Measurements from ENCODE around the gene DMRTB1.
"Not testable (repeated sequence)": the region's sequence is repeated elsewhere in the genome, so short reads cannot be mapped to it uniquely, and the experiment has no call there.

Gene DMRTB1

GRCh38 chr1:53459321-53460175, at the start of gene DMRTB1:
TSS of gene DMRTB1 (plus strand) at chr1:53459399. CDS start at chr1:53459454, 55 bp downstream.
- peak; percentile 36 for DNase-seq (ENCODE audit: low spot score)

GRCh38 chr1:53409695-53410094, 49.5 kb upstream of the DMRTB1 start:
- DNase-seq (ENCODE audit: low spot score): peak; percentile 44

GRCh38 chr1:53410100-53410541, 49.1 kb upstream of the DMRTB1 start:
- peak; percentile 51 for DNase-seq (ENCODE audit: low spot score)

GRCh38 chr1:53410701-53411100, 48.5 kb upstream of the DMRTB1 start:
- peak; percentile 18 for DNase-seq (ENCODE audit: low spot score)

GRCh38 chr1:53411541-53412152, 47.6 kb upstream of the DMRTB1 start:
- DNase-seq (ENCODE audit: low spot score): peak; percentile 25

GRCh38 chr1:53412285-53413174, 46.7 kb upstream of the DMRTB1 start:
- peak; percentile 33 for DNase-seq (ENCODE audit: low spot score)

GRCh38 chr1:53413175-53414001, 45.8 kb upstream of the DMRTB1 start:
- no peak for DNase-seq (ENCODE audit: low spot score)

GRCh38 chr1:53414632-53415031, 44.6 kb upstream of the DMRTB1 start:
- no peak for DNase-seq (ENCODE audit: low spot score)

GRCh38 chr1:53415432-53415831, 43.8 kb upstream of the DMRTB1 start:
- DNase-seq (ENCODE audit: low spot score): no peak

- no peak for DNase-seq (ENCODE audit: low spot score)
These were observed 42.9 kb upstream of the DMRTB1 start for GRCh38 chr1:53416269-53416813.

GRCh38 chr1:53417074-53417511, 42.1 kb upstream of the DMRTB1 start:
- DNase-seq (ENCODE audit: low spot score): no peak

- peak; percentile 3 for DNase-seq (ENCODE audit: low spot score)
These were observed 40.2 kb upstream of the DMRTB1 start for GRCh38 chr1:53419034-53419433.

GRCh38 chr1:53420341-53420740, 38.9 kb upstream of the DMRTB1 start:
- DNase-seq (ENCODE audit: low spot score): no peak

- DNase-seq (ENCODE audit: low spot score): no peak
These were observed 38.0 kb upstream of the DMRTB1 start for GRCh38 chr1:53421208-53421607.

GRCh38 chr1:53430261-53430660, 28.9 kb upstream of the DMRTB1 start:
- DNase-seq (ENCODE audit: low spot score): no peak

GRCh38 chr1:53430779-53431178, 28.4 kb upstream of the DMRTB1 start:
- no peak for DNase-seq (ENCODE audit: low spot score)

- DNase-seq (ENCODE audit: low spot score): no peak
These were observed 28.0 kb upstream of the DMRTB1 start for GRCh38 chr1:53431244-53431643.

- DNase-seq (ENCODE audit: low spot score): no peak
These were observed 27.2 kb upstream of the DMRTB1 start for GRCh38 chr1:53431805-53432565.

GRCh38 chr1:53432611-53433010, 26.6 kb upstream of the DMRTB1 start:
- DNase-seq (ENCODE audit: low spot score): no peak

GRCh38 chr1:53434405-53435007, 24.7 kb upstream of the DMRTB1 start:
- not testable (repeated sequence) for DNase-seq (ENCODE audit: low spot score)
